GM21381 (cell line): Measurements from ENCODE around the gene TPGS2.

Experiments
- ATAC-seq: cut with Tn5 transposase; IDR thresholded peaks from one replicate; pipeline ENCODE4 v1.9.1; 2021; ENCODE audit warnings: mild to moderate bottlenecking, moderate library complexity; ENCODE audit not compliant: unreplicated experiment

The TPGS2 gene

GRCh38 chr18:36744261-36744876 lies 84.4 kb downstream of the TPGS2 start:
- no peak for ATAC-seq
